Measurements from ENCODE around the gene RHBDD1. TPM values are rescaled to one million over a fixed set of nuclear protein-coding genes. Genes with fewer than 3 reads are reported as not detected.

The RHBDD1 gene
- total and polyA plus RNA-seq, 2 donors (not counting 1 experiment from before 2014, with no cell fraction given): 21.2 to 128 TPM

DNA sequence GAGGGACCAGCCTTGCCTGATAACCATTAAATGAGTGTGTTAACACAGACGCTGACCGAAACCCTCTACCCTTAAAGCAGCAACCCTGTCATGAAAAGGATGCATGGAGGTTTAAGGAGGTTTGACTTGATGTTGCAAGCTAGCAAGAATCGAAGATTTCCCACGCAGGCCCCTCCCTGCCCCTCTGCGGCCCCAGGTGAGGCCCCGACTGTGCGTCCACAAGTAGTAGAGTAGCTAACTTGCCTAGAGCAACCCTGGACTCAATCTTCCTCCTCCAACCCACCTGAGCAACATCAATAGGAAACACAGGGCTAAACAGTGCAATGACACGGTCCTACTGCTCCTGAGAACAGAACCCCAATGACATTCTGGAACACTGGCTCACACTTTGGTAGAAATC, 178.0 kb downstream of the RHBDD1 start:
- no peaks in the 10 kb centered on the region for H3K79me2 ChIP-seq (ENCODE audit: control insufficient read depth, insufficient read depth, low read length)
- no peak overlapping the region for H3K4me2 ChIP-seq (replicated peaks; ENCODE audit: low read depth, low read length, poor library complexity, severe bottlenecking)
- no peak overlapping the region for H2AFZ ChIP-seq (ENCODE audit: insufficient read depth, low read depth, low read length, poor library complexity, severe bottlenecking)
- intact Hi-C loops (cut with micrococcal nuclease): no loop called here
- no peaks in the 10 kb centered on the region for H4K20me1 ChIP-seq (ENCODE audit: control insufficient read depth, insufficient read depth, low read length, poor library complexity, severe bottlenecking)
- POLR2A ChIA-PET: no interaction called here
- Mint-ChIP-seq H3K4me1 (no peaks in the 10 kb centered on the region), H3K27me3 (no peaks in the 10 kb centered on the region), H3K27ac (peak overlapping the region; percentile 16), H3K9me3 (ENCODE audit: insufficient read depth) (no peaks in the 10 kb centered on the region), H3K4me3 (no peak overlapping the region)
- CTCF ChIA-PET: no interaction called here
- H3K36me3 ChIP-seq (replicated peaks in 1 of 2; ENCODE audit: control extremely low read depth in 1 of 2, control insufficient read depth in 1 of 2, extremely low read depth in 1 of 2, insufficient read depth in 2 of 2, low read length in 1 of 2): no peaks in the 10 kb centered on the region
- no peak overlapping the region for H3K4me3 ChIP-seq (ENCODE audit: control extremely low read depth in 1 of 5, extremely low read depth in 1 of 5, insufficient read depth in 1 of 5, low read depth in 2 of 5, low read length in 4 of 5)
- no peaks in the 10 kb centered on the region for H3K27me3 ChIP-seq (replicated peaks in 1 of 4; ENCODE audit: control extremely low read depth in 1 of 4, control insufficient read depth in 3 of 4, insufficient read depth in 4 of 4, low read length in 3 of 4)
- 97% methylated on average over 6 of the region's 8 CpGs for WGBS (ENCODE audit: insufficient coverage)
- no peak for TF ChIP-seq EZH2 (IDR thresholded peaks at IDR 0.05; ENCODE audit: borderline replicate concordance, insufficient read depth, low read depth, low read length, poor library complexity, severe bottlenecking)
- TF ChIP-seq, protein P1, sequence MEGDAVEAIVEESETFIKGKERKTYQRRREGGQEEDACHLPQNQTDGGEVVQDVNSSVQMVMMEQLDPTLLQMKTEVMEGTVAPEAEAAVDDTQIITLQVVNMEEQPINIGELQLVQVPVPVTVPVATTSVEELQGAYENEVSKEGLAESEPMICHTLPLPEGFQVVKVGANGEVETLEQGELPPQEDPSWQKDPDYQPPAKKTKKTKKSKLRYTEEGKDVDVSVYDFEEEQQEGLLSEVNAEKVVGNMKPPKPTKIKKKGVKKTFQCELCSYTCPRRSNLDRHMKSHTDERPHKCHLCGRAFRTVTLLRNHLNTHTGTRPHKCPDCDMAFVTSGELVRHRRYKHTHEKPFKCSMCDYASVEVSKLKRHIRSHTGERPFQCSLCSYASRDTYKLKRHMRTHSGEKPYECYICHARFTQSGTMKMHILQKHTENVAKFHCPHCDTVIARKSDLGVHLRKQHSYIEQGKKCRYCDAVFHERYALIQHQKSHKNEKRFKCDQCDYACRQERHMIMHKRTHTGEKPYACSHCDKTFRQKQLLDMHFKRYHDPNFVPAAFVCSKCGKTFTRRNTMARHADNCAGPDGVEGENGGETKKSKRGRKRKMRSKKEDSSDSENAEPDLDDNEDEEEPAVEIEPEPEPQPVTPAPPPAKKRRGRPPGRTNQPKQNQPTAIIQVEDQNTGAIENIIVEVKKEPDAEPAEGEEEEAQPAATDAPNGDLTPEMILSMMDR (IDR thresholded peaks at IDR 0.05): no peak
- H3K9me3 ChIP-seq (ENCODE audit: control extremely low read depth in 1 of 3, control insufficient read depth in 2 of 3, insufficient read depth in 1 of 3, low read length in 2 of 3): no peaks in the 10 kb centered on the region
- H3K9ac ChIP-seq (ENCODE audit: low read length): no peak overlapping the region
- DNase-seq (no peak), ATAC-seq (ENCODE audit: low read depth) (no peak)
- H3K27ac ChIP-seq (ENCODE audit: low read length in 2 of 2): no peak overlapping the region
- H3K4me1 ChIP-seq (ENCODE audit: control insufficient read depth in 2 of 2, insufficient read depth in 2 of 2, low read length in 2 of 2): no peaks in the 10 kb centered on the region

DNA sequence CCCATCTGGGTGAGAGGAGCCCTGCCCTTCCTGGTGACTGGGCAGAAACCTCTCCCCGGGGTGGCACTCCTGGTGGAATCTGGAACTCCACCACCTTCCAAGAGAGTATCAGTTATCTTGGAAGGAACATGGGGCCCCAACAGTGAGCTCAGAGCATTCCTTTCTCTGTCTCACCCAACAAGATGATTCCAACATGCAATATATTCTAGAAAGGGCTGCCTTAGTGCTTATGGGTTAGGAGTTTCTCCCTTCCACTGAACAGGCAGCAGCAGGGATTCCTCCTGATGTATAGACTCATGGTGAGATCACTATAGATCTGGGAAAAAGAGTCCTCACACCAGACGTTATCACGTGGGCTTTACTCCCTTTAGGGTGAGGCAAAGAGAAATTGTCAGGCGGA, 181.0 kb downstream of the RHBDD1 start:
- CTCF ChIA-PET: no interaction called here
- Histone ChIP-seq H3K9ac (ENCODE audit: low read length) (no peak overlapping the region), H3K4me2 (replicated peaks; ENCODE audit: low read depth, low read length, poor library complexity, severe bottlenecking) (no peak overlapping the region), H3K27me3 (replicated peaks in 1 of 4; ENCODE audit: control extremely low read depth in 1 of 4, control insufficient read depth in 3 of 4, insufficient read depth in 4 of 4, low read length in 3 of 4) (no peaks in the 10 kb centered on the region), H3K4me3 (ENCODE audit: control extremely low read depth in 1 of 5, extremely low read depth in 1 of 5, insufficient read depth in 1 of 5, low read depth in 2 of 5, low read length in 4 of 5) (no peak overlapping the region), H3K9me3 (ENCODE audit: control extremely low read depth in 1 of 3, control insufficient read depth in 2 of 3, insufficient read depth in 1 of 3, low read length in 2 of 3) (no peaks in the 10 kb centered on the region), H3K79me2 (ENCODE audit: control insufficient read depth, insufficient read depth, low read length) (no peaks in the 10 kb centered on the region), H3K4me1 (ENCODE audit: control insufficient read depth in 2 of 2, insufficient read depth in 2 of 2, low read length in 2 of 2) (no peaks in the 10 kb centered on the region), H2AFZ (ENCODE audit: insufficient read depth, low read depth, low read length, poor library complexity, severe bottlenecking) (no peak overlapping the region), H4K20me1 (ENCODE audit: control insufficient read depth, insufficient read depth, low read length, poor library complexity, severe bottlenecking) (no peaks in the 10 kb centered on the region), H3K27ac (ENCODE audit: low read length in 2 of 2) (no peak overlapping the region), H3K36me3 (replicated peaks in 1 of 2; ENCODE audit: control extremely low read depth in 1 of 2, control insufficient read depth in 1 of 2, extremely low read depth in 1 of 2, insufficient read depth in 2 of 2, low read length in 1 of 2) (no peaks in the 10 kb centered on the region)
- ATAC-seq (ENCODE audit: low read depth) (no peak), DNase-seq (no peak)
- WGBS (ENCODE audit: insufficient coverage): 89% methylated on average over 4 of the region's 4 CpGs
- no peak overlapping the region for H3K27ac Mint-ChIP-seq
- POLR2A ChIA-PET: no interaction called here
- intact Hi-C loops (cut with micrococcal nuclease): no loop called here
- H3K9me3 Mint-ChIP-seq (ENCODE audit: insufficient read depth): no peaks in the 10 kb centered on the region
- no peaks in the 10 kb centered on the region for H3K4me1 Mint-ChIP-seq
- no peak for TF ChIP-seq EZH2 (IDR thresholded peaks at IDR 0.05; ENCODE audit: borderline replicate concordance, insufficient read depth, low read depth, low read length, poor library complexity, severe bottlenecking)
- TF ChIP-seq, protein P1 (IDR thresholded peaks at IDR 0.05): no peak
- H3K27me3 Mint-ChIP-seq: no peaks in the 10 kb centered on the region
- H3K4me3 Mint-ChIP-seq: no peak overlapping the region
